ENCODE measurements around the gene MRM2.

DNA sequence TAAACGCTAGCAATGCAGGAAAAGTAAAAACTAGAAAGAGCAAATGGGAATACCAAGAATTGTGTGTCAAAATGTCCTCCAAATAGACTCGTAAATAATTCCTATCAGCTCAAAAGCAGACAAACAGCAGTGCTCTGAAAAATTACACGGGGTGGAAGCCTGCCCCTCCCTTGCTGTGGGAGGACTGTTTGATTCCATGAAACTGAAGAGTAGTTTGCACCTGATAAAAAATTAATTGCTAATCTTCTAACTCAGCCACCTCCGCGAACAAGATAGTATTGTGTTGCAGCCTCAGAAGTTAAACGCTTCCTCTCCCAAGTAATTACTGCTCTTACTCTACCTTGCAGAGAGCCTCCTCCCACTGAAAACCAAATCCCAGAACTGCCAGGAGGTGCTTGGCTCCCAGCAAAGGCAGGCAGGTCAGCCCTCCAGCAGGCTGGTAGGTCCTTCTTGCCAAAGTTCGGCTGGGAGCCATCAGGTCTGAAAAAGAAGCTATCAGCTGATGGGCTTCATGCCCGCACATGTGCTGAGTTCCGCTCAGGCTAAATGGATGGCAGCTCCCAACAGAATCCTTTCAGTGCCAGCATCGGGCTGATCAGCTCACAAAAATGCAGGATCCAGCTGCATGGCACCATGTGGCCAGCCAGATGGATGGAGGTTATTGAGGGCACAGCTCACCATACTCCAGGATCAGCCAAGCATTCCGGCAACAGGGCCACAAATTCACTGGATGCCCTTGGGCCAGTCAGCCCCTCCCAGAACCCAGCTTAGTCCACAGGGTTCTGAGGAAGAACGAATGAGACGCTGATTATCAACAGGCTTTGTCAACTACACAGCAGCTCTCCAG, 46.4 kb downstream of the MRM2 start:
- TF ChIP-seq, protein P1, sequence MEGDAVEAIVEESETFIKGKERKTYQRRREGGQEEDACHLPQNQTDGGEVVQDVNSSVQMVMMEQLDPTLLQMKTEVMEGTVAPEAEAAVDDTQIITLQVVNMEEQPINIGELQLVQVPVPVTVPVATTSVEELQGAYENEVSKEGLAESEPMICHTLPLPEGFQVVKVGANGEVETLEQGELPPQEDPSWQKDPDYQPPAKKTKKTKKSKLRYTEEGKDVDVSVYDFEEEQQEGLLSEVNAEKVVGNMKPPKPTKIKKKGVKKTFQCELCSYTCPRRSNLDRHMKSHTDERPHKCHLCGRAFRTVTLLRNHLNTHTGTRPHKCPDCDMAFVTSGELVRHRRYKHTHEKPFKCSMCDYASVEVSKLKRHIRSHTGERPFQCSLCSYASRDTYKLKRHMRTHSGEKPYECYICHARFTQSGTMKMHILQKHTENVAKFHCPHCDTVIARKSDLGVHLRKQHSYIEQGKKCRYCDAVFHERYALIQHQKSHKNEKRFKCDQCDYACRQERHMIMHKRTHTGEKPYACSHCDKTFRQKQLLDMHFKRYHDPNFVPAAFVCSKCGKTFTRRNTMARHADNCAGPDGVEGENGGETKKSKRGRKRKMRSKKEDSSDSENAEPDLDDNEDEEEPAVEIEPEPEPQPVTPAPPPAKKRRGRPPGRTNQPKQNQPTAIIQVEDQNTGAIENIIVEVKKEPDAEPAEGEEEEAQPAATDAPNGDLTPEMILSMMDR (conservative IDR thresholded peaks at IDR 0.05 in 1 of 2, IDR thresholded peaks at IDR 0.05 in 1 of 2; ENCODE audit: extremely low read depth in 1 of 2, insufficient read depth in 1 of 2, low read depth in 1 of 2, low read length in 2 of 2) = no peak
- TF ChIP-seq EZH2 (IDR thresholded peaks at IDR 0.05; ENCODE audit: borderline replicate concordance, low read length) = no peak

Measured in mammary epithelial cell (primary cell).